GM21423 (cell line): Measurements from ENCODE around the gene BIK.
"Not testable (repeated sequence)": the region's sequence is repeated elsewhere in the genome, so short reads cannot be mapped to it uniquely, and the experiment has no call there.

Experiments
- ATAC-seq: cut with Tn5 transposase; IDR thresholded peaks from one replicate; pipeline ENCODE4 v1.9.1; 2021; ENCODE audit warnings: mild to moderate bottlenecking, moderate library complexity; ENCODE audit not compliant: unreplicated experiment

The BIK gene

DNA sequence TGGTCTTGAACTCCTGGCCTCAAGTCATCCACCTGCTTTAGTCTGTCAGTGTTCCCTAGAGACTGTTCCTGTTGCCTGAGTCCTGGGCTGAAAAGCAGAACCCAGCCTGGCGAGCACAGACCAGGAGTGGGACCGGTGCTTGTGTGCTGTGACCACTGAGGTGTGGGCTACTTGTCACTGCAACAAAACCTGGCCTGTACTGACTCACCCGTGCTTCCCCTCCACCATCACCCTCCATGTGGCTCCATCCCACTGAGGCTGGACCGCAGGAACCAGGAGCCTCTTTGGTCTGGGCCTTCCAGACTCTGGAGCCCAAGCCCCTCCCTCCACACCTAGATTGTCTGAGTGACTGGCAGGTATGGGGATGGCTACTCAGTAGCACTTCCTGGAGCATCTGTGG, 24.0 kb downstream of the BIK start:
- ATAC-seq = no peak

DNA sequence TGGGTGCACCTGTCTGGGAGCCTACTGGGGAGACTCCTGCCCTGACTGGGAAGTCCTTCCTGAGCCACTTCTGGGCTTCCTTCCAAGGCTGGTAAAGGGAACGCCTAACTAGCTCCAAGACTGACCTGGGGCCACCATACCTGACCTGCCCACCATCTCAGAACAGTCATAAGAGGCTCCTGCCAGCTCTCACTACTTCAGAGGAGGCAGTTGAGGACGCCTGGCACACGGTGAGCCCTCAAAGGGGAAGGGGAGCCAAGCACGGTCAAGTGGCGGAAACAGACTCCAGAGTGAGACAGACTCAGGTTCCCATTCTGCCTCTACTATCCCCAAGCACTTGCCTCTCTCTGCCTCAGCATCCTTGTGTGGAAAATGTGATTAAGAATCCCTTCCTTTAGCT, 25.0 kb downstream of the BIK start:
- no peak for ATAC-seq

GRCh38 chr22:43136255-43136654, 25.7 kb downstream of the BIK start:
- no peak for ATAC-seq

DNA sequence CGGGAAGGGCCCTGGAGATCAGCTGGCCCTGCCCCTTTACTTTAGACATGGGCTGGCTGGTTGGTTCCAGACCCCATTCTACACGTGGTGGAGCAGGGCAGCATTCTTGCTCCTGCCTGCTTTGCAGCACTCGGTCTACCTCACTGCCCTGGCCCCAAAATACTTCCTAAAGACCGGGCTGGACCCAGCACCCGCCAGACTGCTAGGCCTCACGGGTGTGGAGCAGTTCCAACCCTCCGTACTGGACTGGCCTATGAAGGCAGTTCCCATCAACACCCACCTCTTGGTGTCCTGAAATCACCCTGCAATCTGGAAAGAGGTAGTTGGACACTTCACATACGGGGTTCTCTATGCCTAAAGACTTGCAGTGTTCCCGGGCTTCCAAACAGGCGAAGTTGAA, 26.3 kb downstream of the BIK start:
- ATAC-seq = no peak

DNA sequence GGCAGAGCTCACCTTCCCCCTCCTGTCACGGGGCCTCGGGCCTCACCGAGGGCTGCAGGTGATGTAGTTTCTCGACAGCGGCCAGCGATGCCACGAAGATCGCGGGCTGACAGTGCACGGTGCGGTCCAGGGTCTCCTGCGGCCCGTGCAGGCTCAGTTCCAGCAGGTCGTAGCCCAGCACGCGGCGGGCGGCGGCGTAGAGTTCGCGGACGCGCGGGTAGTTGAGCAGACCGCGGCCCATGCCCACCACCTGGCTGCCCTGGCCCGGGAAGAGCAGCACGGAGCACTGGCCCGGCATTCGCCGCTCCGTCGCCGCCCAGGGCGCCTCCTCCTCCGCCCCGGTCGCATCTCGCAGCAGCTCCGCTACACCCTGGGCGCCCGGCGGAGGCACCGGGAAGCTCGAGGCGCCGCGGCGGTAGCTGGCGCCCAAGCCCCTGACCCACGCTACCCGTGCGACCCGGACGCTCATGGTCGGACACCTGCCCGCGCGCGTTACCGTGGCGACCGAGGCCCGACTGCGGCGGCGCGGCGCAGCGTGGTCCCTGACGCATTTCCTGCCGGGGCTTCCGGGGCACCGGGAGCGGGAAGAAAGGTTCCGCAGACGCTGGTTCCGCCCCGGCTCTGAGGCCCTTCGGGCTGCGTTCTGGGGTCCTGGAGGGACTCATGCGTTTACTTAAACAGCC, 32.5 kb downstream of the BIK start, which contains the start of gene MCAT:
Gene MCAT, minus strand, starts transcription at position 519 of the 683 bp plus-strand sequence. Its CDS starts 50 bp downstream, at position 469.
- peak; percentile 86 for ATAC-seq

DNA sequence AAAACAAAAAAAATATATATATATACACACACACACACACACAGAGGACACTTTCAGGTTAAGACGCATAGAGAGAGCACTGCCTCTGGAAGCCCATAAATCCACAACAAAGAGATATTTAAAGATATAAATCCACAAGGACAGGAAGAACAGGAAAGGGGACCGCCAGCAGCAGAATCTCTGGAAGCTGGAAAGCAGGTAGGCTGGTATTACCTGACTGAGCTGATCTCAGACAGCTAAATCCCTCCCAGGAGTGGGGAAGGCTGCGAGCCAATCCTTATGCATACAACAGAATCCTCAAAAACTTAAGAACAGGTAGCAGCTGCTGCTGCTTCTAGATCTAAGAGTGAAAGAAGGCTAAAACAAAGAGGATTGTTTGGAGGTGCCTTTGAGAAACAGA, 34.4 kb downstream of the BIK start:
- no peak for ATAC-seq

GRCh38 chr22:43145371-43145770, 34.8 kb downstream of the BIK start:
- ATAC-seq = not testable (repeated sequence)

DNA sequence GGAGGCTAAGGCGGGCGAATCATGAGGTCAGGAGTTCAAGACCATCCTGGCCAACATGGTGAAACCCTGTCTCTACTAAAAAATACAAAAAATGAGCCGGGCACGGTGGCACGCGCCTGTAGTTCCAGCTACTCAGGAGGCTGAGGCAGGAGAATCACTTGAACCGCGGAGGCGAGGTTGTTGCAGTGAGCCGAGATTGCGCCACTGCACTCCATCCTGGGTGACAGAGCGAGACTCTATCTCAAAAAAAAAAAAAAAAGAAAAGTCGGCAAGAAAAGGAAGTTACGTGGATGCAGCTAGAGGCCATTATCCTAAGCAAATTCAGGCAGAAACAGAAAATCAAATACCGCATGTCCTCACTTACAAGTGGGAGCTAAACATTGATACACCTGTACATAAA, 35.8 kb downstream of the BIK start:
- ATAC-seq = not testable (repeated sequence)

DNA sequence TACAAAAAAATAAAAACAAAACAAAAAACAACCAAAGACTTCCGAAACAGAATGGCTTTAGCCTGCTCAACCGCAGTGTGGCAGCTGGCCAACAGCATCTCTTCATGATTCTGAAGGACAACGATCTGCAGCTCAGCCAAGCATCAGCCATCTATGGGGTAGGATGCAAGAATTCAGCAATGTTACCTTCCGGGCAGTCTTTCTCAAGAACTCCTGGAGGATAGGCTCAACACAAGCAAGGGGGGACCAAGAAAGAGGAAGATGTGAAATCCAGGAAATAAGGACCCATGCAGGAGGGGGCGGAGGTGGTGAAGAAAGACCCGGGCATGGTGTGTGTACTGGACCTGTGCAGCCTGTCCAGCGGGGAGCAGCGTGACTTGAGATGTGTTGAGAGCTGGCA, 37.3 kb downstream of the BIK start:
- ATAC-seq = no peak

- no peak for ATAC-seq
These were observed 38.0 kb downstream of the BIK start for GRCh38 chr22:43148581-43148980.

DNA sequence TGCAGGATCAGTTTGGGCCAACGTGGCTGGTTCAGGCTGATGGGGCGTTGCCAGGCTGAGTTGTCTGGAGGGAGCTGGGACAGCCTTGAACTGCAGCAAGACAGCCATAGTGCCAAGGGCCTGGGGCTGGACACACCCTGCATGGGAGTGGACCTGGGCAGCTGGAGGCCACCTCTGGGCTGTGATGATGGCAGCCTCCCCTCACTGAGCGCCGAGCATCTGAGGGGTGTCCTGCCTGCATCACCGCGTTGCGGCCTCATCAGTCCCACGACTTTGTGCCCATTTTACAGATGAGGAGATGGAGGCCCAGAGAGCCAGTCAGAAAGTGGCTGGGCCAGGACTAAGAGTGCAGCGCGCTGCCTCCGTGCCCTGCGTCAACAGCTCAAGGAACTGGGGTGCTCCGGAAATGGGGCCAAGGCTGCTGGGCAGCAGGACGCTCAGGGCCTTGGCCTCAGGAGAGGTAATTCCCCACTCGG, 40.2 kb downstream of the BIK start:
- no peak for ATAC-seq

GRCh38 chr22:43151251-43152002, 40.9 kb downstream of the BIK start, which contains the start of gene TSPO:
TSPO (plus strand) TSS chr22:43151559; CDS start chr22:43159239, 7,680 bp downstream.
- ATAC-seq = no peak

- no peak for ATAC-seq
These were observed 41.4 kb downstream of the BIK start for GRCh38 chr22:43152003-43152356.

- ATAC-seq = no peak
These were observed 42.0 kb downstream of the BIK start for GRCh38 chr22:43152357-43153071.

DNA sequence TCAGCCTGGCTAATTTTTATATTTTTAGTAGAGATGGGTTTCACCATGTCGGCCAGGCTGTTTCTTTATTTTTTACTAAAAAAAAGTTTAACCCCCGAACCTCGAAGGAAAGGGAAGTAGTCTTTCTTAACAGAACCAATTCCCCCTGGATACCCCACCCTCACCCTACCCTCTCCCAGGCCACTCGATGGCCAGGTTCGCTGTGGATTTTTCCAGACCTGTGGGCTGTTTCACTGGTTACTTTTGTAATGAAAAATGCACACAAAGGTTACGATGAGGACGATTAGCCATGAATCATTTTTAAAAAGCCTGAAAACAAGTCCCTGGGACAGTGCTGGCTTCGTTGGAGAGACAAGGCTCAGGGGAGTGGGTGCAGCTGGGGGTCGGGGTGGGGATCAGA, 43.3 kb downstream of the BIK start:
- ATAC-seq = no peak

DNA sequence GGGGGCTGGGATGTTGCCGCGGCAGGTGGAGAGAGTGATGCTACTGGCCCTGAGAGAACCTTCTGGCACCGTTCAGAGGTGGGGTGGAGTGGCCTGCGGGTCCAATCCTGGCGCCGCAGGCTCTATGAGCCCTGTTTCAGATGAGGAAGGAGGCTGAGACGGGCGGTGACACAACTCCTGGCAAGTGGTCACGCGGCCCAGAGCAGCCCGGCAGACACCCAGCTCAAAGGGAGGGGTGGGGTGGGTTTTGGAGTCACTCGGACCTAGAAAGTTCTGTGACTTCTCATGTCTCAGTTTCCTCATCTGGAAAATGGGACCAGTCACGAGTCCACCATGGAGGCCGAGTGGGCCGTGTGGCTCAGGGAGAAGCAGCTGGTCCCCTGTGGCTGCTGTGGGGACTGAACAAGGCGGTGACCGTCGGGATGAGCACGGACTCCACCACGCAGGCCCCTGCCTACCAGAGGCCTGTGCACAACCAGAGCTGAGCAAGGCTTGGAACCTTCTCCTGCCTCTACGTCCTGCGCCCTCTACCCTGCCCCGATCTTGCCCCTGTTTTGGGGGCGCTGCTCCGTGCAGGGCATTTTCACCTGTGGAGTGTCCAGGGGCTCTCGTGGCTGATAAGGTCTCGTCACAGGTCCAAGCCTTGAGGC, 44.5 kb downstream of the BIK start:
- ATAC-seq = no peak

DNA sequence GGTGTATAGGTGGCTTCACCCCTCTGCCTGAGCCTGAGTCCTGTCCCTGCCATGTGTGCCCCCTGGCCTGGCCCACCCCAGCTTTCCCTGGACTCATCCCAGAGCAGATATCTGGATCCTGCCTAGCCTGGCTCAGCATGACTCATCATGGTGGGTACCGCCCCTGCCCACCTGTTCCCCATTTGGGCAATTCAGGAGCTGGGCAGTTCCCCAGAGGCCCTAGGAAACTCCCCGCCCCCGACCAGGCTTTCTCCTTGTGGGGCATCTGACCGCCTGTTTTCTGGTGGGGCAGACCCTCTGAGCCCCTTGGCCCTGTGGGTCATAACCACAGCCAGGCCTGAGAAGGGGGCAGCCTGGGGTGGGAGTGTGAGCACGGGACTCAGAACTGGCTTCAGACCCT, 45.2 kb downstream of the BIK start:
- no peak for ATAC-seq

DNA sequence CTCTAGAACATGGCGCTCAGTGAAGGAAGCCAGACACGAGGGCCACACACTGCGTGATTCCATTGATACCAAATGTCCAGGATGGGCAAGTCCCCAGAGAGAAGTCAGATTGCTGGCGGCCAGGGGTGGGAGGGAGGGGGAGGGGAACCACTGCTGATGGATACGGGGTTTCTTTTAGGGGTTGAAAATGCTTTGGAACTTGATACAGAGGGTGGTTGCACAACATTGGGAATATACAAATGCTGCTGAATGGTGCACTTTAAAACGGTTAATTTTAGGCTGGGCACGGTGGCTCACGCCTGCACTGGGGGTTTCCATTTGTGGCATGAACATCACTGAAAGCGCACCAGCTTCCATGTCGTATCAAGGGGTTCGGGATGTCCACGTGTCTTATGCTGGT, 45.9 kb downstream of the BIK start:
- ATAC-seq = no peak

DNA sequence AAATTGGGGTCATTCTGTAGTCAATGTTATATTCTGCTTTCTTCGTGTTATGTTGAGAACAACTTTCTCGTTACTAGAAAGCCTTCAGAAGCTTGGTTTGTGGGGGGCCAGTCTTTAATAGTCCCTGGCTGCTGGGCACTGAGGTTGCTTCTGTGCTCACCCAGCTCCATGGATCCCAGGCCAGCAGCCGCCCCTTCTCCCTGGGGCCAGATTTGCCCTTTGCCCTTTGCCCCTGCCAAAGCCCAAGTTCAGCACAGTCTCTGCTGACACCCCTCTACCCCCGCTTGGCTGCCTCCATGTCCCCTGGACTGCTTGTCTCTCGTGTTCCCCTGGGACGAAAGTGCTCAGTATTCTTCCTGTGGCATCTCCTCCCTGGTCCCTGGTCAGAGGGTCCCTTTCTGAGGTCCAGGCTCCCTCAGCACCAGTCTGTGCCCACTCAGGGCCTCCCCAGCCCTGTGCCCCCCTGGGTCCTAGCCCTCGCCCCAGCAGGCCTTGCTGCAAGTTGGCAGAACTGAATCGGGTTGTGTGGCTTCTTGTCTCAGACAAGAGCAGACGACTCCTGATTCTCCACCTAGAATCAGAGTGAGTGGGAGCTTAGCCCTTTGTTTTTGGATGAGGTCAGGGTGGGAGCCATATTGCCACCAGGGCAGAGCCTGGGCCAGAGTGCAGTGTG, 47.5 kb downstream of the BIK start:
- ATAC-seq = no peak

DNA sequence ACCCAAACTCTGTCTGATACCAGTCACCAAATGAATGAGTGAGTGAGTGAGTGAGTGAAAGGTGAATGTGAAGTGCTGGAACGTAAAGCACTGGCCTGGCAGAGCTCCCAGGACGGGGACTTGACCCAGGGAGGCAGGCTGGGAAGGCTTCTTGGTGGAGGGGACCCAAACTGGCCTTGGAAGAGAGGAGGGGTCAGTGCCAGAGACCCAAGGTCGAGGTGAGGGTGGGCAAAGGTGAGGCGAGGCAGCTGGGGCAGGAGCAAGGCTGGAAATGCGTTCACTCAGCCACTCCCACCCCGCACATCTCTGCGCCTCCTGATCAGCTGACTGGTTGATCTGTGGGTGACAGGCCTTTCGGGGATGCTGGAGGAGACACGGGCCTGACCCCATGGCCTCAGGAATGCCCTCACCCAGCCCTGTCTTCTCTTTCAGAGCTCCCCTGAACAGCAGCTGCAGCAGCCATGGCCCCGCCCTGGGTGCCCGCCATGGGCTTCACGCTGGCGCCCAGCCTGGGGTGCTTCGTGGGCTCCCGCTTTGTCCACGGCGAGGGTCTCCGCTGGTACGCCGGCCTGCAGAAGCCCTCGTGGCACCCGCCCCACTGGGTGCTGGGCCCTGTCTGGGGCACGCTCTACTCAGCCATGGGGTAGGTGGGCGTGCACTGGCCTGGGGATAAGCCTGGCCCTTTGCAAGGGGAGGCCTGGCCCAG, 48.4 kb downstream of the BIK start:
- no peak for ATAC-seq
